SK-N-SH (cell line): Measurements from ENCODE around the gene TMEM54. TPM values are rescaled to one million over a fixed set of nuclear protein-coding genes. Genes with fewer than 3 reads are reported as not detected.

Experiments
- CTCF ChIA-PET: fragments of 300-600, 350-600 bp; formaldehyde crosslinking; extraction: SDS; loops from one replicate; lab custom pipeline; 2021; lab: Yijun Ruan, JAX
- POLR2A ChIA-PET: fragments of 350-600 bp; sonication (Branson Sonifier 250); formaldehyde crosslinking; extraction: SDS; loops from one replicate; lab custom pipeline; 2020; ENCODE audit warnings: antibody characterized with exemption, inconsistent platforms; lab: Yijun Ruan, JAX
- DNase-seq: peaks from one replicate; pipeline ENCODE4 v3.0.0; 2012
- H2AFZ ChIP-seq: fragments of 200-600 bp; sonication (generic); 2 replicates; pipeline ENCODE4 v1.8.1; 2016; ENCODE audit warnings: antibody characterized with exemption, mild to moderate bottlenecking, low read depth
- H3F3A ChIP-seq: fragments of 200-600 bp; sonication (generic); replicated peaks from 2 replicates; pipeline ENCODE3; 2016; ENCODE audit warnings: antibody characterized with exemption, mild to moderate bottlenecking; ENCODE audit not compliant: insufficient read depth
- H3K27ac ChIP-seq, 2 experiments: fragments of 200-500 bp in 1 of 2; fragments of 200-600 bp in 1 of 2; sonication (Bioruptor generic) in 1 of 2; sonication (generic), shearing (Covaris generic) in 1 of 2; 2 replicates each; pipeline versions ENCODE4 v1.5.1 to v1.6.1; 2014 to 2016; ENCODE audit warnings: low read depth in 2 of 2, inconsistent platforms in 1 of 2, low read length in 1 of 2, mild to moderate bottlenecking in 1 of 2, mixed read lengths in 1 of 2
- H3K27me3 ChIP-seq: fragments of 200-600 bp; sonication (generic), shearing (Covaris generic); 2 replicates; pipeline ENCODE4 v1.6.1; 2016; ENCODE audit warnings: mixed run types; ENCODE audit not compliant: insufficient read depth
- H3K36me3 ChIP-seq, 2 experiments: fragments of 200-500 bp in 1 of 2; fragments of 200-600 bp in 1 of 2; sonication (Bioruptor generic) in 1 of 2; sonication (generic) in 1 of 2; replicated peaks in 1 of 2; 2 replicates each; pipeline versions ENCODE3 to v1.5.1; 2014 to 2016; ENCODE audit warnings: low read length in 1 of 2, mild to moderate bottlenecking in 1 of 2; ENCODE audit not compliant: insufficient read depth in 2 of 2, control insufficient read depth in 1 of 2
- H3K4me1 ChIP-seq, 2 experiments: fragments of 200-500 bp in 1 of 2; fragments of 200-600 bp in 1 of 2; sonication (Bioruptor generic) in 1 of 2; sonication (generic), shearing (Covaris generic) in 1 of 2; 2 replicates each; pipeline versions ENCODE4 v1.5.1 to v1.6.1; 2014 to 2016; ENCODE audit warnings: low read depth in 1 of 2, low read length in 1 of 2, mixed run types in 1 of 2; ENCODE audit not compliant: insufficient read depth in 2 of 2, control insufficient read depth in 1 of 2
- H3K4me2 ChIP-seq: fragments of 200-600 bp; sonication (generic), shearing (Covaris generic); 2 replicates; pipeline ENCODE4 v1.6.1; 2017; ENCODE audit warnings: mixed run types
- H3K4me3 ChIP-seq, 2 experiments: fragments of 200-500 bp in 1 of 2; fragments of 200-600 bp in 1 of 2; sonication (Bioruptor generic) in 1 of 2; sonication (generic), shearing (Covaris generic) in 1 of 2; 2 replicates each; pipeline versions ENCODE4 v1.5.1 to v1.8.1; 2014 to 2016; ENCODE audit warnings: low read depth in 2 of 2, inconsistent platforms in 1 of 2, low read length in 1 of 2, mild to moderate bottlenecking in 1 of 2, mixed read lengths in 1 of 2, moderate library complexity in 1 of 2
- H3K79me2 ChIP-seq: fragments of 200-600 bp; sonication (generic); 2 replicates; pipeline ENCODE4 v1.8.1; 2017; ENCODE audit warnings: mild to moderate bottlenecking; ENCODE audit not compliant: insufficient read depth
- H3K9ac ChIP-seq: fragments of 200-600 bp; sonication (generic); 2 replicates; pipeline ENCODE4 v1.6.1; 2017; ENCODE audit warnings: mixed run types
- H3K9me2 ChIP-seq: fragments of 200-600 bp; sonication (generic); 2 replicates; pipeline ENCODE4 v1.6.1; 2017; ENCODE audit warnings: mixed run types
- H3K9me3 ChIP-seq: fragments of 200-600 bp; sonication (generic); 2 replicates; pipeline ENCODE4 v1.6.1; 2017; ENCODE audit warnings: mixed run types, mild to moderate bottlenecking, moderate library complexity
- H4K20me1 ChIP-seq: fragments of 200-600 bp; sonication (generic); 2 replicates; pipeline ENCODE4 v1.6.1; 2017; ENCODE audit warnings: mild to moderate bottlenecking, mixed run types; ENCODE audit not compliant: insufficient read depth
- ELF1 ChIP-seq: IDR thresholded peaks from 2 replicates; pipeline ENCODE4 v1.4.0; 2012
- EP300 ChIP-seq, 2 experiments: IDR thresholded peaks; 2 replicates each; pipeline versions ENCODE4 v1.4.0 to v1.6.1; 2012; ENCODE audit warnings: borderline replicate concordance in 1 of 2, low read depth in 1 of 2, low read length in 1 of 2
- GABPA ChIP-seq: IDR thresholded peaks from 2 replicates; pipeline ENCODE4 v1.4.0; 2012; ENCODE audit warnings: low read depth, mild to moderate bottlenecking
- GATA2 ChIP-seq: sonication (generic); formaldehyde crosslinking; IDR thresholded peaks from 2 replicates; pipeline ENCODE4 v1.5.0; 2020; ENCODE audit warnings: mild to moderate bottlenecking, missing genetic modification reagents
- IRF3 ChIP-seq: fragments of 150-350 bp; IDR thresholded peaks from 2 replicates; pipeline ENCODE4 v1.6.1; 2016; ENCODE audit warnings: mild to moderate bottlenecking, low read depth, low read length
- JUND ChIP-seq: IDR thresholded peaks from 2 replicates; pipeline ENCODE4 v1.4.0; 2012
- MEF2A ChIP-seq: IDR thresholded peaks from 2 replicates; pipeline ENCODE4 v1.4.0; 2012; ENCODE audit warnings: low read depth, borderline replicate concordance
- SIN3A ChIP-seq: IDR thresholded peaks from 2 replicates; pipeline ENCODE4 v1.6.1; 2012; ENCODE audit warnings: low read depth, mild to moderate bottlenecking, low read length, moderate library complexity, borderline replicate concordance
- TCF12 ChIP-seq: IDR thresholded peaks from 2 replicates; pipeline ENCODE4 v1.4.0; 2012
- YY1 ChIP-seq: IDR thresholded peaks from 2 replicates; pipeline ENCODE4 v1.4.0; 2012; ENCODE audit warnings: low read depth, mild to moderate bottlenecking
- ZBTB33 ChIP-seq: IDR thresholded peaks from 2 replicates; pipeline ENCODE4 v1.4.0; 2012; ENCODE audit warnings: low read depth, borderline replicate concordance
- WGBS: methylation state at CpG from one replicate; pipeline ENCODE4 v1.1.6; 2017; ENCODE audit warnings: low lambda C conversion rate; 5-methylcytosine and 5-hydroxymethylcytosine counted together
- polyA plus RNA-seq, 3 experiments: library from polyadenylated mRNA; depleted of rRNA; stranded (reverse); fragments of >200 nt; gene quantifications; 2 replicates each; pipeline ENCODE4 v1.2.3, GENCODE V29; 2012

The TMEM54 gene
- polyA plus RNA-seq, 1 of the 3 experiments (the other 2 are of a cell fraction), result 66.6 TPM

GRCh38 chr1:32885676-32886003 lies 15.5 kb downstream of the TMEM54 start:
- no peaks in the 10 kb centered on the region for H3F3A ChIP-seq
- DNase-seq, result no peak
- ChIA-PET CTCF (interaction anchor here (2.6 to 9.0 kb wide), 4 partner anchors 9 to 173 kb away, joined by 8 to 46 read pairs (median 28); partner anchors contain the start of gene FNDC5), POLR2A (no interaction called here)
- peaks cover 2% of the 10 kb centered on the region; the same call in 1 of the 2 replicates for H3K27me3 ChIP-seq
- H3K9me2 ChIP-seq, result no peaks in the 10 kb centered on the region
- H3K9ac ChIP-seq, result no peak overlapping the region
- H3K27ac ChIP-seq, result no peak overlapping the region
- H3K36me3 ChIP-seq, result no peaks in the 10 kb centered on the region
- no peak overlapping the region for H3K4me2 ChIP-seq
- no peaks in the 10 kb centered on the region for H3K79me2 ChIP-seq
- H2AFZ ChIP-seq, result no peak overlapping the region
- H3K4me3 ChIP-seq, result no peak overlapping the region
- H4K20me1 ChIP-seq, result 0 out of 2 replicates have a peak, but pooled peaks cover 4% of the 10 kb centered on the region
- TF ChIP-seq GABPA (no peak), GATA2 (CRISPR knock-in tag) (no peak), SIN3A (no peak), EP300 (IDR thresholded peaks at IDR 0.05; ENCODE audit: borderline replicate concordance in 1 of 2, low read depth in 1 of 2, low read length in 1 of 2) (no peak), ZBTB33 (no peak)
- peaks cover 0 to 8% of the 10 kb centered on the region in 2 experiments; a peak in 2 of 4 replicates for H3K4me1 ChIP-seq
- WGBS, result 64% methylated on average over 8 of the region's 8 CpGs
- no peaks in the 10 kb centered on the region for H3K9me3 ChIP-seq

GRCh38 chr1:32884726-32885125 lies 16.5 kb downstream of the TMEM54 start:
- Histone ChIP-seq H3K4me2 (no peak overlapping the region), H3K9ac (no peak overlapping the region), H3K27me3 (no peaks in the 10 kb centered on the region; the same call in 1 of the 2 replicates), H3K27ac (no peak overlapping the region), H4K20me1 (0 out of 2 replicates have a peak, but pooled peaks cover 4% of the 10 kb centered on the region), H3K4me3 (no peak overlapping the region), H3F3A (no peaks in the 10 kb centered on the region), H2AFZ (no peak overlapping the region), H3K9me3 (no peaks in the 10 kb centered on the region), H3K9me2 (no peaks in the 10 kb centered on the region), H3K4me1 (peaks cover 0 to 5% of the 10 kb centered on the region in 2 experiments; a peak in 1 of 4 replicates), H3K79me2 (no peaks in the 10 kb centered on the region), H3K36me3 (no peaks in the 10 kb centered on the region)
- 80% methylated on average over 1 of the region's 12 CpGs for WGBS
- no peak for DNase-seq
- no peak for TF ChIP-seq JUND
- no peak for TF ChIP-seq TCF12
- no peak for TF ChIP-seq MEF2A
- no peak for TF ChIP-seq YY1
- TF ChIP-seq ELF1, result no peak
- no peak for TF ChIP-seq IRF3
- no peak for TF ChIP-seq EP300 (IDR thresholded peaks at IDR 0.05; ENCODE audit: borderline replicate concordance in 1 of 2, low read depth in 1 of 2, low read length in 1 of 2)
- POLR2A ChIA-PET, result no interaction called here
- CTCF ChIA-PET, result interaction anchor here (2.6 to 9.0 kb wide), 3 partner anchors 8 to 13 kb away, joined by 19 to 46 read pairs (median 37); partner anchors contain the start of gene FNDC5
